Karpas-422 (cell line): Measurements from ENCODE around the gene RASGRF1. TPM values are rescaled to one million over a fixed set of nuclear protein-coding genes. Genes with fewer than 3 reads are reported as not detected.

Experiments used
- DNase-seq: peaks from one replicate; pipeline ENCODE4 v3.0.0-alpha.2; 2015
- H2AFZ ChIP-seq: fragments of 200-600 bp; sonication (generic); 2 replicates; pipeline ENCODE4 v1.6.1; 2014; ENCODE audit warnings: antibody characterized with exemption, low read length, mixed read lengths
- H3K27ac ChIP-seq: fragments of 200-600 bp; sonication (generic); 2 replicates; pipeline ENCODE4 v1.5.1; 2014; ENCODE audit warnings: mild to moderate bottlenecking, low read length, moderate library complexity
- H3K27me3 ChIP-seq: fragments of 200-600 bp; sonication (generic); 2 replicates; pipeline ENCODE4 v1.6.1; 2014; ENCODE audit warnings: low read length, mixed read lengths
- H3K36me3 ChIP-seq: fragments of 200-600 bp; sonication (generic); 2 replicates; pipeline ENCODE4 v1.6.1; 2014; ENCODE audit warnings: low read length, mixed read lengths; ENCODE audit not compliant: insufficient read depth
- H3K4me1 ChIP-seq: fragments of 200-600 bp; sonication (generic); 2 replicates; pipeline ENCODE4 v1.6.1; 2014; ENCODE audit warnings: mild to moderate bottlenecking, low read length, mixed read lengths
- H3K4me2 ChIP-seq: fragments of 200-600 bp; sonication (generic); 2 replicates; pipeline ENCODE4 v1.6.1; 2014; ENCODE audit warnings: low read length, low read depth, mild to moderate bottlenecking; ENCODE audit not compliant: poor library complexity, severe bottlenecking
- H3K4me3 ChIP-seq: fragments of 200-600 bp; sonication (generic); 2 replicates; pipeline ENCODE4 v1.5.1; 2014; ENCODE audit warnings: mild to moderate bottlenecking, antibody characterized with exemption, low read length, mixed read lengths
- H3K79me2 ChIP-seq: fragments of 200-600 bp; sonication (generic); 2 replicates; pipeline ENCODE4 v1.6.1; 2014; ENCODE audit warnings: mild to moderate bottlenecking, low read length, mixed read lengths
- H3K9ac ChIP-seq: fragments of 200-600 bp; sonication (generic); 2 replicates; pipeline ENCODE4 v1.6.0; 2014; ENCODE audit warnings: low read length
- H3K9me2 ChIP-seq: fragments of 200-600 bp; sonication (generic), shearing (Covaris generic); replicated peaks from 2 replicates; pipeline ENCODE4 v1.6.0; 2014; ENCODE audit warnings: mild to moderate bottlenecking, low read length, moderate library complexity; ENCODE audit not compliant: insufficient read depth
- H3K9me3 ChIP-seq: fragments of 300-700, 200-600 bp; sonication (generic); 2 replicates; pipeline ENCODE4 v1.6.1; 2014; ENCODE audit warnings: low read length, mixed read lengths
- H4K20me1 ChIP-seq: fragments of 200-600 bp; sonication (generic); 2 replicates; pipeline ENCODE4 v1.6.1; 2014; ENCODE audit warnings: mild to moderate bottlenecking, antibody characterized with exemption, low read length, low read depth; ENCODE audit not compliant: insufficient read depth
- total RNA-seq: library from RNA; depleted of rRNA; stranded (reverse); fragments of >200 nt; shearing (Covaris generic); gene quantifications from 2 replicates; pipeline ENCODE4 v1.2.3, GENCODE V29; 2014; ENCODE audit warnings: low replicate concordance

The RASGRF1 gene
- total RNA-seq, 1 experiment from 2014 or later: 10.5 TPM

DNA sequence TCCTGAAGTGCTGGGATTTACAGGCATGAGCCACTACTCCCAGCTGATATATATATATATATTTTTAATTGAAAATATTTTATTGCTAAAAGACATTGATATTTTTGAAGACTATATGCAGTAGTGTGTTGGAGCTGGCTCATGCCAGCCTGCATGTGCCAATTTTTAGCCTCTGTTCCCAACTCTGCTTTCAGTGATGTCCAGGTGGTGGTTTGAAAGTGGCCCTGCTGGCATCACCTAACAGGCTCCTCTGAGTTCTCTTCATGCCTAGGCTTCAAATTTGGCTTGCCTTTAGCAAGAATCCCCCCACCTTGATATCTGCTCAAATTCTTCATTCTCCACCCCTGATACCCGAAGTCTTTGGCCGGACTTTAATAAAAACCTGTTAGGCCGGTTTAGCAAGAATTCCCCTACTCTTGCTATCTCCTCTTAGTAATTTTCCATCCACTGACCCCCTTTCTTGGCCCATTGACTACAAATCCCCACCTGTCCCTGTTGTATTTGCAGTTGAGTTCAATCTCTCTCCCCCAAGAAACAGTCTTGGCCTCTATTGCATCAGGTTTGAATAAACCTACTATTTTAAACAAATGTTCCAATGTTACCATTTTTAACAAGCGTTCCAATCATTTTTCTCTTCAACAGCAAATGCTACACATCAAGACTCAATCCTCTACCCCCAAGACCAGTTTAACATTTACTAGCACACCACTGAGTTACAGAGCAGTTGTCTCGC, 121.9 kb downstream of the RASGRF1 start:
- Histone ChIP-seq H3K4me1 (peaks cover 5% of the 10 kb centered on the region; the same call in 1 of the 2 replicates), H3K27ac (no peak overlapping the region), H3K4me3 (no peak overlapping the region), H3K4me2 (no peak overlapping the region), H3K79me2 (no peaks in the 10 kb centered on the region), H3K9me3 (no peaks in the 10 kb centered on the region), H3K9ac (no peak overlapping the region), H3K27me3 (no peaks in the 10 kb centered on the region), H2AFZ (no peak overlapping the region), H3K36me3 (no peaks in the 10 kb centered on the region), H3K9me2 (no peaks in the 10 kb centered on the region), H4K20me1 (no peaks in the 10 kb centered on the region)
- no peak for DNase-seq

DNA sequence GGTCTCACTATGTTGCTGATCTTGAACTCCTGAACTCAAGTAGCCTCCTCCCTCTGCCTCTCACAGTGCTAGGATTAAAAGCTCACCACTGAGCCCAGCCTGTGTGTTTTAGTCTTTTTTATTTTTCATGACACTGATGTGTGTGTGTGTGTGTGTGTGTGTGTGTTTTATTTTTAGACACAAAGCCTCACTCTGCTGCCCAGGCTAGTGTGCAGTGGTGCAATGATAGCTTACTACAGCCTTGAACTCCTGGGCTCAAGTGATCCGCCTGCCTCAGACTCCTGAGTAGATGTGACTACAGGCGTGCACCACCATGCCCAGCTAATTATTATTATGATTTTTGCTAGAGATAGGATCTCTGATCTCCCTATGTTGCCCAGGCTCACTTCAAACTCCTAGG, 122.5 kb downstream of the RASGRF1 start:
- Histone ChIP-seq H4K20me1 (no peaks in the 10 kb centered on the region), H3K27ac (no peak overlapping the region), H3K9ac (no peak overlapping the region), H3K9me3 (no peaks in the 10 kb centered on the region), H2AFZ (no peak overlapping the region), H3K9me2 (no peaks in the 10 kb centered on the region), H3K4me2 (no peak overlapping the region), H3K27me3 (no peaks in the 10 kb centered on the region), H3K79me2 (no peaks in the 10 kb centered on the region), H3K36me3 (no peaks in the 10 kb centered on the region), H3K4me1 (peaks cover 5% of the 10 kb centered on the region; the same call in 1 of the 2 replicates), H3K4me3 (no peak overlapping the region)
- no peak for DNase-seq

DNA sequence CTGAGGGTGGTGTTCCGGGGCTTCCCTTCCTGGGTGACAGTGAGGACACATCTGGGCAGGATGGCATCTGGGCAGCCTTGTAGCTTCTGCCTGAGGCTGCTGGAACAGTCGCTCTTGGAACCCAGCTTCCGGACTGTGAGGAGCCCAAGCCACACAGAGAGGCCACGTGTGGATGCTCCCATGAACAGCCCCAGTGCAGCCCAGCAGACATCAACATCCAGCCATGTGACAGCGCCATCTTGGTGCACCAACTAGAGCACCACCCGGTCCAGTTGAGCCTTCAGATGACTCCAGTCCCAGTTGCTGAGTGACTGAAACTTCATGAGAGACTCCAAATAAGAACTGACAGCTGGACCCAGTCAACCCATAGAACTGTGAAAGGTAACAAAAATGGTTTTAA, 130.3 kb downstream of the RASGRF1 start:
- Histone ChIP-seq H3K36me3 (no peaks in the 10 kb centered on the region), H4K20me1 (no peaks in the 10 kb centered on the region), H2AFZ (no peak overlapping the region), H3K4me2 (no peak overlapping the region), H3K9ac (no peak overlapping the region), H3K27me3 (no peaks in the 10 kb centered on the region), H3K9me3 (no peaks in the 10 kb centered on the region), H3K9me2 (no peaks in the 10 kb centered on the region), H3K4me3 (no peak overlapping the region), H3K4me1 (no peaks in the 10 kb centered on the region), H3K27ac (no peak overlapping the region), H3K79me2 (no peaks in the 10 kb centered on the region)
- no peak for DNase-seq

DNA sequence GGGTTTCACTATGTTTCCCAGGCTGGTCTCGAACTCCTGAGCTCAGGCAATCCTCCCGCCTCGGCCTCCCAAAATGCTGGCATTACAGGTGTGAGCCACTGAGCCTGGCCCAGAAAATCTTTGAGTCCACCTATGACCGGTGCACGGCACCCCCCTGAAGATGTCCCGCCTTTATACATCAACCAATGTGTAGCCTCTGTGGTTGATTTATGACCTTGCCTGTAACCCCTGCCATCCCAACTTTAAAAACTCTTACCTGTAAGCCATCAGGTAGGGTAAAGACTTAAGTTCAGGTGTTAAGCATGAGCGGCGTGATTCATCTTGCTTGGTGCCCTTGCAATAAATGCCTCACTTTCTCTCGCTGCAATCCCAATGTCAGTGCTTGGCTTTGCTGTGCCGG, 131.2 kb downstream of the RASGRF1 start:
- no peak overlapping the region for H2AFZ ChIP-seq
- H3K9me2 ChIP-seq: no peaks in the 10 kb centered on the region
- no peak overlapping the region for H3K4me3 ChIP-seq
- no peaks in the 10 kb centered on the region for H3K27me3 ChIP-seq
- no peak overlapping the region for H3K9ac ChIP-seq
- no peak overlapping the region for H3K27ac ChIP-seq
- H3K79me2 ChIP-seq: no peaks in the 10 kb centered on the region
- H3K4me1 ChIP-seq: no peaks in the 10 kb centered on the region
- no peaks in the 10 kb centered on the region for H3K9me3 ChIP-seq
- no peak overlapping the region for H3K4me2 ChIP-seq
- H3K36me3 ChIP-seq: no peaks in the 10 kb centered on the region
- no peak for DNase-seq
- H4K20me1 ChIP-seq: no peaks in the 10 kb centered on the region

DNA sequence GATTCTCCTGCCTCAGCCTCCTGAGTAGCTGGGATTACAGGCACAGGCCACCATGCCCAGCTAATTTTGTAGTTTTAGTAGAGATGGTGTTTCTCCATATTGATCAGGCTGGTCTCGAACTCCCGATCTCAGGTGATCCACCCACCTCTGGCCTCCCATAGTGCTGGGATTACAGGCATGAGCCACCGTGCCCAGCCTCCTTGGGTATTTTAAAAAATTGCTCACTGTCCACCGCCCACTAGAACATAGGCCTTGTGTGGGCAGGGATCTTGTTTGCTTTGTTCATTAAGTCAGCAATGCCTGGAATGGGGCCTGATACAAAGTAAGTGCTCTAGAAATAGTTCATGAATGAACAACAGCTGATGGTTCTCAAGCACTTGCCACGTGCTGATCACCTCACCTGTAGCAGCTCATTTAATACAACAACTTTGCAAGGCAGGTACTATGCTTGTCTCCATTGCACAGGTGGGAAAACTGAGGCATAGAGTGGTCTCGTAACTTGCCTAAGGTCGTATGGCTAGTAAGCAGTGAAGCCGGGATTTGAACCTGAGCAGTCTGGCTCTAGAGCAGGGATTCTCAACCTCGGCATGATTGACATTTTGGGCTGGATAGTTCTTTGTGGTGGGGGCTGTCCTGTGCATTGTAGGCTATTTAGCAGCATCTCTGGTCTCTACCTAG, 133.0 kb downstream of the RASGRF1 start:
- H3K79me2 ChIP-seq: no peaks in the 10 kb centered on the region
- H3K9ac ChIP-seq: no peak overlapping the region
- DNase-seq: no peak
- no peak overlapping the region for H3K27ac ChIP-seq
- no peaks in the 10 kb centered on the region for H3K4me1 ChIP-seq
- H4K20me1 ChIP-seq: no peaks in the 10 kb centered on the region
- no peak overlapping the region for H3K4me2 ChIP-seq
- no peak overlapping the region for H3K4me3 ChIP-seq
- H3K9me3 ChIP-seq: no peaks in the 10 kb centered on the region
- no peaks in the 10 kb centered on the region for H3K27me3 ChIP-seq
- no peak overlapping the region for H2AFZ ChIP-seq
- no peaks in the 10 kb centered on the region for H3K36me3 ChIP-seq
- no peaks in the 10 kb centered on the region for H3K9me2 ChIP-seq

DNA sequence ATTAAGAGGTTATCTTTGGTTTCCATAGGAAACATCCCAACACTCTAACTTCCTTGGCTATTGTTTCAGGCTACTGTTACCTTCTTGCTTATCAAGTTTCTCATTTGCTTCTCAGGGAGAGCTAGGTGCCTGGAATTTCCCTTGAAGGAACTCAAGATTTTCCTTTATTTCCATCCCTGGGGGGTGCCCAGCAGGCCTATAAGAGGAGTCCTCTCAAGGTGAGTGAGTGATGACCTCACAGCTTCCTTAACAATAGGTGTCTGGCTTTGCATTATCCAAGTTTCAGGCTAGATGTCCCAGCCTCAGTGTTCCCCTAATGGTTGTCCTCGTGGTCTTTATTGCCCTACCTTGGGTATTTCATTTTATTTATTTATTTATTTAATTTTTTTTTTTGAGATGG, 133.6 kb downstream of the RASGRF1 start:
- Histone ChIP-seq H3K9ac (no peak overlapping the region), H3K4me2 (no peak overlapping the region), H3K79me2 (no peaks in the 10 kb centered on the region), H3K36me3 (no peaks in the 10 kb centered on the region), H2AFZ (no peak overlapping the region), H3K9me3 (no peaks in the 10 kb centered on the region), H3K4me1 (no peaks in the 10 kb centered on the region), H3K27me3 (no peaks in the 10 kb centered on the region), H3K27ac (no peak overlapping the region), H3K9me2 (no peaks in the 10 kb centered on the region), H4K20me1 (no peaks in the 10 kb centered on the region), H3K4me3 (no peak overlapping the region)
- no peak for DNase-seq

DNA sequence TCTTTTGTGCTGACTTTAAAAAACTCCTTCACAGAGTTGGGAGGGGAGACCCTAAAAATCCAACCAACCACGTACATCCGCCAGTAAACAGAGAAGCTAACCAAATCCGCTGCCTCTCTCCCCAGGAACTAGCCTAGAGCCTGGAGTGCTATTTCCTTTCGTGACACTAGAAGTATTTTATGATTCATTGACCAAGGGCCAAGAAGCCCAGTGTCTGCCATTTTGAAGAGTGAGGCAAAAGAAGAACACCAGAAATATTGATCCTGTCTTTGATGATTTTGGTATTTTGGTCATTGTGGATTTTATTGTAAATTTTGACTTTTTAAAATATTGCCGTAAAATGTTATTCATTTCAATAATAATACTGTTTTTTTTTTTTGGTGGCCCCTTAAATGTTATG, 135.2 kb downstream of the RASGRF1 start:
- H3K9me3 ChIP-seq: no peaks in the 10 kb centered on the region
- no peak for DNase-seq
- no peaks in the 10 kb centered on the region for H3K9me2 ChIP-seq

DNA sequence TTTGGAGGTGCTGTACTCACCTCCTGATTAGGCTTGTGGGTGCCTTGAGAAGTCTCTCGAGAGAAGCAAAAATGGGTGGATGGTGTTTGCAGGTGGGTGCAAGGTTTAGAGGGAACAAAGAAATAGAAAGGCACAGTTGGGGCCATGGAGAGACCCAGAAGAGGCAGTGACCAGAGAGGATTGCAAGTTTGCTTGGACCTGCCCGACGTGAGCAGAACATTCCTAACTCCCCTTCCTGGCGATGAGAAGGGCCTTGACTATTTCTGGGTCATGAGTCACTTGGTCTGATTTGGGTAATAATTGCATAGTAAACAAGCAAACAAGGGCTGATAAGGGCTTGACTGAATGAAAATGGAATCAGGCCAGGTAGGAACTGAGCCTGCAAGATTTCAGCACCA, 138.7 kb downstream of the RASGRF1 start:
- no peaks in the 10 kb centered on the region for H3K9me3 ChIP-seq
- H3K4me3 ChIP-seq: no peak overlapping the region

More for the DNA sequence above, 135.2 kb downstream of the RASGRF1 start:
- Histone ChIP-seq H3K27ac (no peak overlapping the region), H2AFZ (no peak overlapping the region), H3K36me3 (no peaks in the 10 kb centered on the region), H3K9ac (no peak overlapping the region), H3K4me1 (peaks cover 4% of the 10 kb centered on the region; the same call in 1 of the 2 replicates), H3K79me2 (no peaks in the 10 kb centered on the region), H3K27me3 (no peaks in the 10 kb centered on the region), H3K4me2 (no peak overlapping the region), H3K4me3 (no peak overlapping the region), H4K20me1 (no peaks in the 10 kb centered on the region)

More for the DNA sequence above, 138.7 kb downstream of the RASGRF1 start:
- H3K9ac ChIP-seq: no peak overlapping the region
- H3K27ac ChIP-seq: no peak overlapping the region
- H3K9me2 ChIP-seq: no peaks in the 10 kb centered on the region
- H3K27me3 ChIP-seq: no peaks in the 10 kb centered on the region
- no peak for DNase-seq
- peaks cover 4% of the 10 kb centered on the region; the same call in 1 of the 2 replicates for H3K4me1 ChIP-seq
- no peaks in the 10 kb centered on the region for H3K36me3 ChIP-seq
- H3K4me2 ChIP-seq: no peak overlapping the region
- no peaks in the 10 kb centered on the region for H4K20me1 ChIP-seq
- H3K79me2 ChIP-seq: no peaks in the 10 kb centered on the region
- no peak overlapping the region; the same call in 1 of the 2 replicates for H2AFZ ChIP-seq
